ENCODE data around the gene CCDC40. TPM values are rescaled to one million over a fixed set of nuclear protein-coding genes. Genes with fewer than 3 reads are reported as not detected.

Gene CCDC40
- total and polyA plus RNA-seq, 10 of the 15 experiments (the other 5 are each of a cell fraction or from before 2014, with no cell fraction given), result 0.06 to 0.10 TPM; not detected in 8

DNA sequence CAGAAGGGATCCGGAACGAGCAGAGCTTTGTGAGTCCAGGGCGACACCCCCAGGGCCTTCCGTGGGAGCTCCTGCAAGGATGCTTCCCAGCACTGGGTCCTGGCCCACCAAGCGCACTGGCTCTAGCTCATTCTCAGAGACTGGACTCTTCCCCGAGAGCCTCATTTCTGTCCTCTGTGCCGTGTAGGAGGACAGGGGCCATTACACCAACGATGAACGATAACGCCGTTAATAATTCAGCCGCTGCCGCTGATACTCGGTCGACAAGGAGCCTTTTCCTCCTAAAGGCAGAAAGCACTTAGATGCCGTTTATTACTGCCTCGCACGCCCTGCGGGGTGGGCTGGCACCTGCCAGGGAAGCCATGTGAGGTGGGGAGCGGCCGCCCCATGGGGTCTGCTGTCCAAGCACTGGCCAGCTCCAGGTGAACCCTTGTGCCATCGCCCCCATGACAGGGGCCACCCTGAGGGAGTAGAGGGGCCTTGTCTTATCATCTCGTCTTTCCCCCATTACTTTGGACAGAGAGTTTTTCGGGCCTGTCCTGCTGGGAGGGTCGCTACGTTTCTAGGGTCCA is 34.3 kb upstream of the CCDC40 start:
- intact Hi-C loops (cut with micrococcal nuclease; ENCODE audit: unreplicated experiment) (no loop called here), in situ Hi-C loops (cut with MboI) (no loop called here)
- no peak for TF ChIP-seq SP1 (IDR thresholded peaks at IDR 0.05; ENCODE audit: low read depth, low read length)
- no peak for TF ChIP-seq MXI1 (IDR thresholded peaks at IDR 0.05; ENCODE audit: low read depth, low read length)
- no peak for TF ChIP-seq JUND (IDR thresholded peaks at IDR 0.05; ENCODE audit: low read depth, low read length)
- TF ChIP-seq, protein P1, sequence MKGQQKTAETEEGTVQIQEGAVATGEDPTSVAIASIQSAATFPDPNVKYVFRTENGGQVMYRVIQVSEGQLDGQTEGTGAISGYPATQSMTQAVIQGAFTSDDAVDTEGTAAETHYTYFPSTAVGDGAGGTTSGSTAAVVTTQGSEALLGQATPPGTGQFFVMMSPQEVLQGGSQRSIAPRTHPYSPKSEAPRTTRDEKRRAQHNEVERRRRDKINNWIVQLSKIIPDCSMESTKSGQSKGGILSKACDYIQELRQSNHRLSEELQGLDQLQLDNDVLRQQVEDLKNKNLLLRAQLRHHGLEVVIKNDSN (IDR thresholded peaks at IDR 0.05; ENCODE audit: borderline replicate concordance, extremely low read length, insufficient read depth, low read depth, low read length), result no peak
- ChIA-PET POLR2A (no interaction called here), CTCF (no interaction called here), RAD21 (ENCODE audit: unreplicated experiment) (no interaction called here), SMC1A (ENCODE audit: uncharacterized antibody, unreplicated experiment) (no interaction called here)
- Histone ChIP-seq H3K4me1 (ENCODE audit: control insufficient read depth, insufficient read depth, low read length) (0 out of 2 replicates have a peak, but pooled peaks cover 4% of the 10 kb centered on the region), H3K4me2 (ENCODE audit: control insufficient read depth, insufficient read depth) (no peak overlapping the region), H2AFZ (ENCODE audit: control insufficient read depth, low read depth, low read length) (no peak overlapping the region), H3K4me3 (no peak overlapping the region), H3K36me3 (ENCODE audit: control insufficient read depth in 2 of 2, insufficient read depth in 2 of 2, low read length in 1 of 2) (no peaks in the 10 kb centered on the region), H3K27me3 (replicated peaks in 1 of 2; ENCODE audit: control insufficient read depth in 2 of 2, insufficient read depth in 2 of 2, low read length in 1 of 2) (no peaks in the 10 kb centered on the region), H4K20me1 (ENCODE audit: control insufficient read depth, insufficient read depth) (no peaks in the 10 kb centered on the region), H3K79me2 (ENCODE audit: control insufficient read depth, insufficient read depth, low read length) (no peaks in the 10 kb centered on the region), H3K9me3 (replicated peaks; ENCODE audit: control insufficient read depth, insufficient read depth, low read length) (no peaks in the 10 kb centered on the region), H3K9ac (ENCODE audit: control insufficient read depth, insufficient read depth, low read length) (no peak overlapping the region), H3K27ac (ENCODE audit: control insufficient read depth, insufficient read depth) (no peak overlapping the region)
- BruUV-seq (replicated peaks), result no TSS peak
- 65% methylated on average over 24 of the region's 26 CpGs for WGBS (ENCODE audit: insufficient coverage, insufficient replicate concordance, low lambda C conversion rate, missing lambda C conversion rate)
- FAIRE-seq (no peak), DNase-seq (ENCODE audit: low read depth, low spot score) (no peak), ATAC-seq (no peak)

DNA sequence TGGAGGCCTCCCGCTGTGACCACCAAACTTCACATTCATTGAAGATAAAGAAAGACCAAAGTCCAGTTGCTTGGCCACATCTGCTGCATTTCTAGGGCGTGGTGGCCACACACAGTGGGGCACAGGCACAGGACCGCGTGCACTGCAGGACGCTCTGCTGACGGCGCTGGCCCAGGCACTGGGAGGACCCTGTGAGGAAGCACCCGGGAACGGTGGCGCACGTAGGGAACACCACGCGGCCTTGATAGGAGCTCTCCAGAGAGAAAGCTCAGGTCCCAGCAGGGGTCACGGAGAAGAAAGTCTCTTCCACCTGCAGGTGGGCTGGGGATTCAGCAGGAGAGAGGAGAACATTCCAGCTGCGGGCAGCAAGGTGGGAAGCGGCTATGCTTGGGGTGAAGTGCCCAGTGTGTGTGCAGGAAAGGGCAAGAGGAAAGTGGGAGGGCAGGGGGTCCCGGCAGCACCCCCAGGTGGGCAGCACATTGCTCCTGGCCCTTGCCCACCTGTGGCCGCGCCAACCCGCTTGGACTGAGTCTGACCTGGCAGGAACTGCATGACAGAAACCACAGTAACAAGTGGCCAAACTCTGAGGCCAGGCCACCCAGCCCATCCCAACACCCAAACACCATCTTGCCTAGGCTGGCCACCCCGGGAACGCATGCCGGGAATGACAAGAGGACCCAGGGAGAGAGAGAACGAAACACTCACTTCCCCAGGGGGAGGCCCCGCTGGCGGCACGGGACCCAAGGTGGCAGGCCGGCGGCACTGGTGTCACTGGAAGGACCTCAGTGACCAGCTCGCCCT is 33.6 kb upstream of the CCDC40 start:
- WGBS (ENCODE audit: insufficient coverage, insufficient replicate concordance, low lambda C conversion rate, missing lambda C conversion rate), result 72% methylated on average over 30 of the region's 30 CpGs
- no peaks in the 10 kb centered on the region for H3K36me3 ChIP-seq (ENCODE audit: control insufficient read depth in 2 of 2, insufficient read depth in 2 of 2, low read length in 1 of 2)
- in situ Hi-C loops (cut with MboI) (no loop called here), intact Hi-C loops (cut with micrococcal nuclease; ENCODE audit: unreplicated experiment) (no loop called here)
- no peaks in the 10 kb centered on the region; a peak in 1 of 4 replicates for H3K27me3 ChIP-seq (replicated peaks in 1 of 2; ENCODE audit: control insufficient read depth in 2 of 2, insufficient read depth in 2 of 2, low read length in 1 of 2)
- H3K4me2 ChIP-seq (ENCODE audit: control insufficient read depth, insufficient read depth), result no peak overlapping the region
- H3K9me3 ChIP-seq (replicated peaks; ENCODE audit: control insufficient read depth, insufficient read depth, low read length), result no peaks in the 10 kb centered on the region
- DNase-seq (ENCODE audit: low read depth, low spot score), result no peak
- H3K9ac ChIP-seq (ENCODE audit: control insufficient read depth, insufficient read depth, low read length), result no peak overlapping the region
- ChIA-PET SMC1A (ENCODE audit: uncharacterized antibody, unreplicated experiment) (no interaction called here), POLR2A (interaction anchor here (0.6 kb wide), 1 partner anchor 8 kb away, joined by 3 read pairs; no protein-coding TSS in a partner anchor), CTCF (interaction anchor here (1.4 kb wide), 1 partner anchor 8 kb away, joined by 5 read pairs; no protein-coding TSS in a partner anchor), RAD21 (ENCODE audit: unreplicated experiment) (no interaction called here)
- no TSS peak for BruUV-seq (replicated peaks)
- TF ChIP-seq, protein P2, sequence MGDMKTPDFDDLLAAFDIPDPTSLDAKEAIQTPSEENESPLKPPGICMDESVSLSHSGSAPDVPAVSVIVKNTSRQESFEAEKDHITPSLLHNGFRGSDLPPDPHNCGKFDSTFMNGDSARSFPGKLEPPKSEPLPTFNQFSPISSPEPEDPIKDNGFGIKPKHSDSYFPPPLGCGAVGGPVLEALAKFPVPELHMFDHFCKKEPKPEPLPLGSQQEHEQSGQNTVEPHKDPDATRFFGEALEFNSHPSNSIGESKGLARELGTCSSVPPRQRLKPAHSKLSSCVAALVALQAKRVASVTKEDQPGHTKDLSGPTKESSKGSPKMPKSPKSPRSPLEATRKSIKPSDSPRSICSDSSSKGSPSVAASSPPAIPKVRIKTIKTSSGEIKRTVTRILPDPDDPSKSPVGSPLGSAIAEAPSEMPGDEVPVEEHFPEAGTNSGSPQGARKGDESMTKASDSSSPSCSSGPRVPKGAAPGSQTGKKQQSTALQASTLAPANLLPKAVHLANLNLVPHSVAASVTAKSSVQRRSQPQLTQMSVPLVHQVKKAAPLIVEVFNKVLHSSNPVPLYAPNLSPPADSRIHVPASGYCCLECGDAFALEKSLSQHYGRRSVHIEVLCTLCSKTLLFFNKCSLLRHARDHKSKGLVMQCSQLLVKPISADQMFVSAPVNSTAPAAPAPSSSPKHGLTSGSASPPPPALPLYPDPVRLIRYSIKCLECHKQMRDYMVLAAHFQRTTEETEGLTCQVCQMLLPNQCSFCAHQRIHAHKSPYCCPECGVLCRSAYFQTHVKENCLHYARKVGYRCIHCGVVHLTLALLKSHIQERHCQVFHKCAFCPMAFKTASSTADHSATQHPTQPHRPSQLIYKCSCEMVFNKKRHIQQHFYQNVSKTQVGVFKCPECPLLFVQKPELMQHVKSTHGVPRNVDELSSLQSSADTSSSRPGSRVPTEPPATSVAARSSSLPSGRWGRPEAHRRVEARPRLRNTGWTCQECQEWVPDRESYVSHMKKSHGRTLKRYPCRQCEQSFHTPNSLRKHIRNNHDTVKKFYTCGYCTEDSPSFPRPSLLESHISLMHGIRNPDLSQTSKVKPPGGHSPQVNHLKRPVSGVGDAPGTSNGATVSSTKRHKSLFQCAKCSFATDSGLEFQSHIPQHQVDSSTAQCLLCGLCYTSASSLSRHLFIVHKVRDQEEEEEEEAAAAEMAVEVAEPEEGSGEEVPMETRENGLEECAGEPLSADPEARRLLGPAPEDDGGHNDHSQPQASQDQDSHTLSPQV (IDR thresholded peaks at IDR 0.05), result no peak
- TF ChIP-seq SRF (IDR thresholded peaks at IDR 0.05; ENCODE audit: low read depth in 2 of 2, low read length in 2 of 2) (no peak), FOXK2 (IDR thresholded peaks at IDR 0.05) (no peak)
- H3K4me3 ChIP-seq, result no peak overlapping the region
- H3K4me1 ChIP-seq (ENCODE audit: control insufficient read depth, insufficient read depth, low read length), result no peaks in the 10 kb centered on the region
- H3K27ac ChIP-seq (ENCODE audit: control insufficient read depth, insufficient read depth), result no peak overlapping the region
- H2AFZ ChIP-seq (ENCODE audit: control insufficient read depth, low read depth, low read length), result no peak overlapping the region
- H3K79me2 ChIP-seq (ENCODE audit: control insufficient read depth, insufficient read depth, low read length), result no peaks in the 10 kb centered on the region
- ATAC-seq, result no peak
- no peak for FAIRE-seq
- H4K20me1 ChIP-seq (ENCODE audit: control insufficient read depth, insufficient read depth), result no peaks in the 10 kb centered on the region
